Stimulated activated CD4-positive, alpha-beta T cell treated with anti-CD3 and anti-CD28 coated beads, Interleukin-2, amount 100 ng/mL, for 4 hours (primary cell): ENCODE data around the gene BEST1.

ENCODE experiments used
- DNase-seq: peaks from one replicate; pipeline ENCODE4 v3.0.0-alpha.2; 2020; ENCODE audit warnings: low read depth

Gene BEST1

DNA sequence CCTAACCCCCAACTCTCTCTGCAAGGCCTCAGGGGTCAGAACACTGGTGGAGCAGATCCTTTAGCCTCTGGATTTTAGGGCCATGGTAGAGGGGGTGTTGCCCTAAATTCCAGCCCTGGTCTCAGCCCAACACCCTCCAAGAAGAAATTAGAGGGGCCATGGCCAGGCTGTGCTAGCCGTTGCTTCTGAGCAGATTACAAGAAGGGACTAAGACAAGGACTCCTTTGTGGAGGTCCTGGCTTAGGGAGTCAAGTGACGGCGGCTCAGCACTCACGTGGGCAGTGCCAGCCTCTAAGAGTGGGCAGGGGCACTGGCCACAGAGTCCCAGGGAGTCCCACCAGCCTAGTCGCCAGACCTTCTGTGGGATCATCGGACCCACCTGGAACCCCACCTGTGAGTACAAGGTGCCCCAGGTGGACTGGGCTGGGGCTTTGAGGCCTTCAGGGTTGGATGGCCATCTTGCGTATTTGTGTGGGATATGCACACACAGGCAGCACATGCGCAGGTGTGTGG is at the start of gene BEST1:
Gene BEST1 (plus strand): TSS at position 317 of the 513 bp plus-strand sequence. CDS start 1,456 bp downstream, outside the sequence.
- DNase-seq: no peak

DNA sequence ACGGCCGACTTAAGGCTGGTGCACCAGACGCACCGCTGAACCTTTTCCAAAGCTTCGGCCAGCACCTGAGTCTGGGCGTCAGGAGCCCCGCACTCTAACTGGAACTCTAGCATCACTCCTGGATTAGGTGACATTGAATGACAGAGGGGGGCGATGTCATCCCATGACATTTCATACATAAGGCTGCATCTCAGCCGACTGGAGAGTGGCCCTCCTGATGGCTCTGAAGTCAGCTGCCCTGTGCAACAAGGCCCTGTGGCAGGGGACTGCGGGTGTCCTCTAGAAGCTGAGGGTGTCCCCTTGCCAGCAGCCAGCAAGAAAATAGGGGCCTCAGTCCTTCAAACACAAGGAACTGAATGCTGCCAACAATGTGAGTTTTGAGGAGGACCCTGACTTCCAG is 48.8 kb upstream of the BEST1 start:
- no peak for DNase-seq

DNA sequence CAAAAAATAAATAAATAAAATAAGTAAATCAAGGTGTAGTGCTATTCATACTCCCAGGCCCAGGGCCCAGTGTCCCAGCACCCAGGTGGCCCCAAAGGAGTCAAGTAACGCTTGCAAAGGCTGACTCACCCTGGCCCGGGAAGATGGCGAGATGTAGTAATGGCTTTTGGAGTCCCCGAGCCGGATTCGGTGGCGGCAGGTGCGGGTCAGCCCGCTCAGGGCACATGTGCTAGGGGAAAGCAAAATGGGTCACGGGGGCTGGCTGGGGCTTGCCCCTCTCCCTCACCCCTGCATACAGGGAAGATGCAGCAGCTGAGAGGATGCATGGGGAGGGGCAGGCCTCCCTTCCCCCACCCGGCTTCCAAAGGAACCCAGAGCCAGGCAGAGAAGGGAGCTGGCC is 47.8 kb upstream of the BEST1 start:
- DNase-seq: no peak

DNA sequence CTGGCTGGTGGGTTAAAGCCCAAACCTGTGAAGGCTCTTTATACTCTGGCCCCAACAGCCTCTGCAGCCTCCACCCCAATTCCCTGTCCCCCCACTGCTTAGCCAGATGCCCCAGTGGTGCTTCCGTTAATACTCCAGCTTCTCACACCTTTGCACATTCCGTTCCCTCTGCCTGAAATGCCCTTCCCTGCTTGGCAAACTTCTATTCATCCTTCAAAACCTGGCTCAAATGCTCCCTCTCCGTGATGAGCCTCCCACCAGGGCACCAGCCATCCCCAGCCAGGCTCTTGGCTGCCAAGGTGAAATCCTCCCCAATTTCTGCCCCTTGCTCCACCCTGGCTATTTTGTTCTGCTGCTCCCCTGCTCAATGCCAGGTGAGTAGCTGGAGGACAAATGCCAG is 46.3 kb upstream of the BEST1 start:
- no peak for DNase-seq

DNA sequence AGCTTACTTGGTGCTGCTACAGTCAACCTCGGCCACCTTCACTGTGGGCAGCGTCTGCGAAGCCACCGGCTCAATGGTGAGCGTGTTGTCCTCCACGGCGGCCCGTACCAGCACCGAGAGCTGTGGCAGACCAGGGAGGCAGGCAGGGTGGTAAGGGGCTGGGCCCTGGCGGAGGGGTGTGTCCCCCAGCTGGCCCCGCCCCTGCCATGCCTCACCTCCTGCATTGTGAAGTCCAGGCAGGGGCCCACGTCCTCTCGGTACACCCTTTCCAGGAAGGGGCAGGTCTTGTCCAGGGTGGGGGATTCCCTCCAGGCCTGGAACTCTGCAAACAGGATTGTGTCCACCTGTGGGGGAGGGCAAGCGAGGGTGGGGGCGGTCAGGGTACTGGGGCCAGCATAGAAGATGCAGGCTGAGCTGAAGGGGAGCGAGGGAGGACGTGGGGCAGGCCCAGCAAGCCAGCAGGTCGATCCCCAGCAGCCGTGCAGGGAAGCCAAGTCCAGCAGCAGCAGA is 45.6 kb upstream of the BEST1 start:
- DNase-seq: no peak

DNA sequence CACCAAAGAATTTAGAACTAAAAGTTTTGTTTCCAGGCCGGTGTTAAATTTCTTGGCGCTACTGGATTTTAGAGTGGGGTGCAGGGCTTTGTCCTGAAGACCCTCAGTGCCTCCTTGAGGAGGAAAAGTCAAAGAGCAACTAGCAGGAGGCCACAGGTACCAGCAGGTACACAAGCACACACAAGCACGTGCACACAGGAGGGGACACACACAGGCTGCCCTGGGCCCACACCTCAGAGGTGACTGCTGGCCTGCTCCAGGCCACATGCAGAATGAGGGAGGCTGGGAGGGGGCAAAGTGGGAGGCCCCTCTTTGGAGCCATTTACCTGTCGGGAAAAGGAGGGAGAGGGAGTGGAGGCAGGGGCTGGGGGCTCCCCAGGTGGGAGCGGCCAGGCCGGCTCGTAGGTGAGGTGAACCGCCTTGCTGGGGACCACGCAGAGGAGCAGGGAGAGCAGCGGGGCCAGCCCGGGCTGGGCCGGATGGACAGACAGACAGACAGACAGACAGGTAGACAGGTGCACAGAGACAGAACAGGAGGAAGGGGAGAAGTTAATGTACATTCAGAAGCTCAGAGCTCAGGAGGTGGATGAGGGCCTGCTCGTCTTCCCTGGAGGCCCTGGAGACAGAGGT is 45.0 kb upstream of the BEST1 start:
- DNase-seq: no peak

DNA sequence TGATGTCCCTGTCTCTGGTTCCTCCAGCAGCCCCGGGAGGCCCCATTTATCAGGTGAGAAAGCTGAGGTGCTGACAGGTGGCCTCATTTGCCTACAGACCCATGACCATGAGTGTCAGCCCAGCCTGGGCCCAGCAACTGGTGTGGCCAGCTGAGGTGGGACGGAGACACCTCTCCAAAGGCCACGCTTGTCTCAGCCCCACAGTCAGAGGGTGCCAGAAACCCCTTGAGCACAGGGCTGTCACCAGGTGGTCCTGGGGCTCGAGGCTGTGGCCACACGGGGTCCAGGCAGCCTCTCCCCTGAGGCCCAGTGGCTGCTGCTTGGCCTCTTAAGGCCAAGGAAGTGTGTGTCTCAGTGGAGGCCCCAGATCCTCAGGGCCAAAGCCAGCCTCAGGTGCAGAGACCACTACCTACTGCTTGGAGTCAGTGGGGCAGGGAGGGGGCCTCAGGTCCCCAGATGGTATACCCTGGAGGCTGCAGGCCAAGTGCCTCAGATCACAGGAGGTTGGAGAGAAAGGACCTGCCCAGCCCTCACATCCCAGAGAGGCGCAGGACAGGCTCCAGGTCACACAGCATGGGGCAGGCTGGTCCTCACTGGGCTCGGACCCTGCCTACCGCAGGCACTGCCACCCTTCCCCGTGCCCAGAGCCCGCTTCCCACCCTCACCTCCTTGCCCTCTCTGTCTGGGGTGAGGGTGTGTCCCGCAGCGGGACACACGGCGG is 44.2 kb upstream of the BEST1 start:
- no peak for DNase-seq

DNA sequence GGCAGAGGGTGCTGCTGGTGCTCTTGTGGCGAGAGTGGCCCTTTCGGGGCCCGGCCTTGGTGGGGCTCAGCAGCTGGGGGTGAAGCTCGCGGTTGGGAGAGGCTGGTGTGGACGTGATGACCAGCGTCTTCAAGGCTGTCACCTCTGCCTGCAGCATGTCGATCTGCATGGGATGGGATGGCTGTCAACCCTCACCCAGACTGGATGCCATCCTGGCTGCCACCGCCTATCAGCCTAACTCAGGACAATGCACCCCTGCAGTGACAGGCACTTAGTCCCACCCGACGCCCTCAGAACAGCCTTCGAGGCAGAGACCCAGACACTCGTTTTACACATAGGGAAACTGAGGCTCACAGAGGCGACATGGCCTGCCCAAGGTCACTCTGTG is 43.6 kb upstream of the BEST1 start:
- DNase-seq: no peak

DNA sequence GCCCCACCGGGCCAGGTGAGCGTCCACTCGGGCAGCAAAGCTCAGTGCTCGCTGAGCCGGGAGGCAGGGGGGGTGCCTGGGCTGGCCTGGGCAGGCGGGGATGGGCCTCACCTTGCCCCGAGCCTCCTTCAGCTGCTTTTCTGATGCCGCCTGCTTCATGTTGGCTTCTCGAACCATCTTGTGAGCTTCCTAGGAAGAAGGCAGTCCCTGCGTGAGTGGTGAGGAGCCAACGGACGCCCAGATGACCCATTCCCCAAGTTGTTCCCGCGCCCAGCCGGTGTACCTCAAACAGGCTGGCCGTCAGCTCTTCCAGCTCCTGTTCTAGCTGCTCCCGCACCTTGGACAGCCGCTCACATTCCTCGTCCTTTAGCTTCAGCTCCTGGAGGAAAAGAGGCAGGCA is 42.9 kb upstream of the BEST1 start:
- no peak for DNase-seq

DNA sequence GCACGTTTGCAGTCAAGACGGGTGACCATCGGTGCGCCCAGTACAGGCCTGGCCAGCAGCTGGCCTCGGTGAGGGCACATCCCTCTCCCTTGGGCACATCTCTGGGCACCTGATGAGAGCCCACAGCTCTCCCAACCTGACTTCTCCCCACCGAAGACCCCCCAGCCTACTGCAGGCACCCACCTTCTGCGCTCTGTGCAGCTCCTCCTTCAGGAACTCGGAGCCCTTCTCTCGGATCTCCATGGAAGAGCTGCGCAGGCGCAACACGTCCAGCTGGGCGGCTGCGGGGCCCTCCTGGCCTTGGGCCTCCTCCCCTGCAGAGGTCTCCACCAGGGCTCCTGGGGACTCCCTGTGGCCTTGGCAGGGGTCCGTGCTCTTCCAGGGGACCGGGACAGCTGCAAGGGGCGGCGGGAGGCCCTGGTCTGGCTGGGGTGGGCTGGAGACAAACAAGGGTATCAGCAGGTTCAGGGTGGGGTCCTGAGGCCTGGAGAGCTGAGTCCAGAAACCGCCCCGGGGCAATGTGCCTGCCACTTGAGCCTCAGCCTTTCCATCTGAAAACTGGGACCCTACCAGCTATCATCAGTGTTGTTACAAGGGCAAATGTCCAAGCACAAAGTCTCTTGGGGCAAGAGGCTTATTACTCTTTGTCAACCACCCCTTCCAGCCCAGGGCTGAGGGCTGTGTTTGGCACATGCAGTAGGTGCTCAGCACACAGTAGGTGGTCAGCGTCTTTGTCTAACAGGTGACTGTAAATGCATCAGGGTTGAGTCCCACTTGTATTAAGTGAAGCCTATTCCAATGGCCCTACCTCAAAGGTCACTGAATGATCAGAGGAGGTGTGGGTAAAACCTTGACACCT is 42.1 kb upstream of the BEST1 start:
- DNase-seq: no peak

DNA sequence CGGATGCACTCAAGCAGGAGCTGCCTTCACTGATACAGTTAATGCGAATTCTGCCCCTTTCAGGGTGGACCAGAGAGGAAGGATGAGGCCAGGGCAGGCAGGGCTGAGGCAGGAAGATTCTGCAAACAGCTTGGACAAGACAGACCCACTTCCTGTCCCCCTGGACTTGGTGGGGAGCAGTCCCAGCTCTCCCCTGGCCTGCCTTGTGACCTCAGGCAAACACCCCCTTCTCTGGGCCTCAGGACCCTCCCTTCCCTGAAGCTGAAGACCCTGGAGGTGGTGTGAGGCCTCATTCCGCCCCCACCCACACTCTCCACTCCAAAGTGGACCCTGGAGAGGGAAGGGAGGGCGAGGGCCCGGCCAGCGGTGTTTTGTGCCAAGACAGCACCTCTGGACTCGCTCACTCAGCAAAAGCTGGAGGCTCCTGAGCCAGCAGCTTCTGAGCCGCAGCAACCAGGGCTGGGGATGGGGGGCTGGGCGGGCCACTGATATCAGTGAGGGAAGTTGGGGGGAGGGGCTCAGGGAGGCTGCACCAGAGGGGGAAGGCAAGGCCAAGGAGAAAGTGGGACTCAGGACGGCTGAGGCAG is 41.3 kb upstream of the BEST1 start:
- DNase-seq: no peak

DNA sequence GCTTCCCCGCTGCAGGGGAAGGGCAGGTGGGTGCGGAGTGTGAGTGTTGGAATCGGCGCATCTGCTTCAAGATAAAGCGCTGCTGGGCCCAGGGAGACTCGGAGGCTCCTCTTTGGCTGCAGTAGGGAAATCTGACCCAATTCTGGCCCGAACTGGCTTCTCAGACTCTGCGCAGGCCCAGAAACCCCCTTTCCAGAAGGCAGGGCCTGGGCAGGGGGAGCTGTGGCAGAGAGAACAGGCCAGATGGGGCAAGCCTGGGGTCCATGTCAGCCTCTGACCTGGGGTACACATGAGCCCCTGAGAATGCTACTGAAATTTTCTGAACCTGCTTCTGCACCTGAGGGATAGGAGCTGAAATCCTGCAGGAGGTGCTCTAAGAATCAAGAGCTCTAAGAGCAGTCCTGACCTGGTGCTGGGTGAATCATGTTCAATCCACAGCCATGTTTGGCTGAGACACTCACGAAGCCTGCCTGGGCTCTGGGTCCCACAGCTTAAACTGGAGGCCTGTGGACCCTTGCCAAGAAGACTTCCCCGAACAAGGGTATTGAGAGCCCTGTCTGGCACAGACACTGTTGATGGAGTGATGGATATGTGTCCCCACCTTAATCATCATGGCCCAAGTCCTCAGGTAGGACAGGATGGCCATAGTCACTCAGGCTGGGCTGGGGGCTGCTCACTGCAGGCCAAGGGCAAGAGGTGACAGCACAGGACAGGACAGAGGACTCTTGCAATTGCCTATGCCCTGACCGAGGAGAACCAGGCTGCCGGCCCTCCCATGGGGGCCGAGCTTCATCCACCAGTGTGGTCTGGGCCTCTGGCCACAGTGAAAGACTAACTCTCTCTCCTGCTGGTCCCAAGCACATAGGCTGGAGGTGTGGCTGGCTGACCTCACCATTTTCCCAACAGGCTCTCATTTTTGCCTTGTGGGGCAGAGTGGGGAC is 39.7 kb upstream of the BEST1 start:
- no peak for DNase-seq

DNA sequence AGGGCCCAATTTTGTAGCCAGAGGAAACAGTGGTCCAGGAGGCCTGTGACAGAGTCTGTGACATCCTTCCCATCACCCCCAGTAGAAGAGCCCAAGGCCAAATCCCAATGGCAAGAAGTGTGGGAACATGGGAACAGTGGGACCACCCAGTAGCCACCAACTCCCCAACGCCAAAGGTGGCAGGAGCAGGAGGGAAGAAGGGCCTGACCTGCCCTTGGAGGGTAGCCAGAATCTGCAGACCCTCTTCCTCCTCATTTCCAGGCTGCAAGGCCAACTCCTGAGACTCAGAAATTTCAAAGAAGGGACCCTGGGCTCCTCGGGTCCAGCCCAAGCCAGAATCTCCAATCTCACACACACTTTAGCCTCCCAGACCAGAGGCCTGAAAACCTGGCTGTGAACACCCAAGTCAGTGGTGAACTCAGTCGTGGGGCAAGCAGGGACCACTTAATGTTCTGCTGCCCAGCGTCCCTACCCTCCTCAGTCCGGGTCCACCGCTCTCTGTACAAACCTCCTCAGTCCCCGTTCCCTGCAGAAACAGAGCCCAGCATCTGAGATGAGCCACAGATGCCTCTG is 38.9 kb upstream of the BEST1 start:
- DNase-seq: no peak

DNA sequence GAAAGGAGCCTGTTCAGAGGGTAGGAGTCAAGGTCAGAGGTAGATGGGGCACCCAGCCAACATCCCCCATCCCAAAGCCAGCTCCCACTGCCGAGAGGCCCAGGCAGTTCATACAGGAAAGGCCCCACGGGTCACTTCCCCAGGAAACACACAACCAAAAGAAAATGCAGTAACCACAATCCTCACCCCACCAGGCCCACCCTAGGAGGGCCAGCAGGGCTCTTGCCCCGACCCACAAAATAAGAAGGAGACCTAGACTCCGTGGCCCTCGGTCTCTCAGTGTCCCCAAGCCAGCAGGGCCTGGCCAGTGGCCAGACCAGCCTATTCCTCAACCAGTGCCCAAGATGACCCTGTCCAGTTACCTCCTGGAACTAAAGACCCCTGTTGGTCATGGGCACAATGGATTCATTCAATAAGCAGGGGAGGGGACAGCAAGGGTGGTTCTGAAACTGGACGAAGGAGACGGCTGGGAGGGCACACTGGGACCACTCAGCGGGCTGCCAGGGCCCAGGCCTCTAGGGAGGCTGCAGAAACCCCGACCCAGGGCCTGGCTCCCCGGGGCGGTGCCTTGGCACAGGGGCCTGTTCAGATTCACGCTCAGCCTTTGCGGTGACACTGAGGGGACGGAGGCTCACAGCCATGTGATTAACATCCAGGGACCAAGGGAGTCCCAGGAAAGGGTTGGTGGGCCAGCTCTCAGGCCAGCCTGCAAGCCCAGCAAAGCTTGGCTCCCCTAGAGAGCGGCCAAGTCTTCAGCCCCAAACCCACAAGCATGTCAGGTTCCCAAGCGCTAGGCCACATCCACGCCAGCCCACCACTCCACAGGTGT is 38.2 kb upstream of the BEST1 start:
- no peak for DNase-seq

DNA sequence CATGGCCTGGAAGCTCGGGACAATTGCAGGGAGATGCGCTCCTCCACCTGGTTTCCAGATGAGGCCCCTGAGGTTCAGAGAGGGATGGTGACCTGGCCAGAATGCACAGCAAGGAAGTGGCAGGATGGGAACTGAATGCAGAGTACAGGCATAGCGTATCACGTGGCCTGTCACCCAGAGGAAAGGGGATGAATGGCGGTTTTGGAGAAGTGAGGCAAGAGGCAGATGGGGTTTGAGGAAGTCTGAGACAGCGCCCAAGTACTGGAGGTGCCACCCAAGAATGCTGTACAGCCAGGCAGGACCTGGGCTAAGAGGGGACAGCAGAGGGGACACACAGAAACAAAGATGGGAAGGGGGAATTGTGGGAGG is 37.6 kb upstream of the BEST1 start:
- no peak for DNase-seq

DNA sequence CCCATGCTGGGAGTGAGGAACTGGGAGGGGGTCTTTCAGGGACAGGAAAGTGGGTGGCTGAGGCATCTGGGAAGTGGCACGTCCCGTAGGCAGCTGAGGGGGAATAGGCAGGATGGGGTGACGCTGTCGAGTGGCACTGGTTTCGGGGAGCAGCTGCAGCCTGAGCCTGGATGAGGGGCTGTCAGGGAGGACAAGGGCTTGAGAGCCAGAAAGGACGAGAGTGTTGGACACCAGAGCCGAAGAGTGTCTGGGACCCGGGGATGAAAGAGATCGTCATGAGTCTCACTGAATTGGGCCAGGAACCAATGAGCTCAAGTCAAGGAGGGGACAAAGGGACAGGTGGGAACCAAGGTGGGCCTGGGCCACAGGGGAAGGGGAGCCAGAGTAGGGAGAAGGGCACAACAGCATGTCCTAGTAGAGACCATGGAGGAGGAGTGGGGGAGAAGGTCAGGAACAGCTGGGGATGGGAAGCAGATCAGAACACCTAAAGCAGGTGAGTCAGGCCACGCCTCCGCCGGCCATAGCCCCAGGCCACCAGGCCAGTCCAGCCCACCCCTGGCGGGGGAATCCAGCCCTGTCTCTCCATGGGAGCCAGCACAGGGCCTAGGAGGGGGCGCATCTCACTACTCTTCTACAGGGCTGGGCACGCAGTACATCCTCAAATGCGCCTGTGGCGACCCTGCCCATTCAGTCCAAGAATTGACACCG is 37.0 kb upstream of the BEST1 start:
- DNase-seq: no peak

DNA sequence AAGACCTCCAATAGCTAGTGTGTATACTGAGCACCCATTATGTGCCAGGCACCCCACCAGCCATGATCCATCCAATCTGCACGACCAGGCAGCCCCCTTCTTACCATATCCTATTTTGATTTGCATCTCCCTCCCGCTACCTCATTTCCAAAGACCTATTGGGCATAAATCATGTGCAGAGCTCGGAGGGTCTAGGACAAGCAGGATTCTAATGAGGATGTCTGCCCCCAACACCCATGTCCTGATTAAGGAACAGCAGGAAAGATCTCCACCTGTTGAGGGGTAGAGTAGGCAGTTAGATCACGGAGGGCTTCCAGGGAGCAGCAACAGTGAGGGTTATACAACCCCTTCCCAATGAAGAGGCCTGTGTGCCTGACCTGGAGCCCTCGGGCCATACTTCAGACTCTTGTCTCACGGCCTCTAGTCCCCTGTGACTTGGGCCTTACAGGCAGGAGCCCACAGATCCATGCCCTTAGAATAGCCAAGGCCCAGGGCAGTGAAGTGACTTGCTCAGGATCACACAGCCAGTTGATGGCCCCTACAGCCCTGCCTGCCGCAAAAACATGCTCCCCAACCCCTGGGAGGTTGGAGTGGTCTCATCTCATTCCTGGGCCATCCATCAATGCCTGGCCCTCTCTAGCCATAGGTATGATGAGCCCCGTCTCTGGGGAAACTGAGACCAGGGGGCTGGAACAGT is 36.3 kb upstream of the BEST1 start:
- no peak for DNase-seq

DNA sequence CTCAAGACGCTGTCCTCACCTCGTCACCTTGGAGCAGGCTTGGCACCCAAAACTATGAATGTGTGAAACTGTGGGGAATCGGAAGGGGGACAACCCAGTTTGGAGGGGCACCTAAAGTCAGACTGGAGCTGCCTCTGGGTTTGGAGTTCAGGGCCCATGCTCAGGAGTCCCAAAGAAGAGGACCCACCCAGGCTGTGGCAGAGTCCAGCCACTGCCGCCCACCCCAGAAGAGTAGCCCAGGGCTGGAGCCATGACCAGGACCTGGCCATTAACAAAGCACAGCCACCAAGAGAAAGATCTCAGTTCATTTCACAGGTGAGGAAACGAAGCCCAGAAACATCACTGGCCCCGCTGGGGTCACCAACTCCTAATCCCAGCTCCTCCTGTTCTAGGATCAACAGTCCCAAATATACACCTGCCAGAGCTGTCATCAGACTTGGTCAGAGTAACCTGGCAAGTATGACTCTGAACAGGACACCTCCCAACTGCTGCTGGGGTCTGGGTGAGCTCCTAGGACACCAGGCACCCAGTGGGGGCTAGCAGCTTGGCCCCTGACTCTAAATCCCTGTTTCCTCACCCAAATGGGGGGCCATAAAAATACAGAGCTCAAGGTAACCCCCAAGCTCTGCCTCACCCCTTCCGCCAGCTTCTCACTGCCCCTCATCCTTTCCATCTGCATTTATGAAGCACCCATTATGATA is 35.5 kb upstream of the BEST1 start:
- DNase-seq: no peak
